ENCODE results near the gene PDZK1IP1. TPM values are rescaled to one million over a fixed set of nuclear protein-coding genes. Genes with fewer than 3 reads are reported as not detected.

PDZK1IP1 gene
- total and polyA plus RNA-seq, 5 donors from 2014 or later, result 0.94 TPM; not detected in 4

Other genes with a start within 250 kb of the PDZK1IP1 start
- gene CYP4A11, start 248.6 kb downstream of the PDZK1IP1 start, total RNA-seq, result not detected
- gene CYP4A11, start 248.6 kb downstream of the PDZK1IP1 start, polyA plus RNA-seq, result not detected
- gene CYP4X1, start 166.4 kb downstream of the PDZK1IP1 start, total RNA-seq, result not detected
- not detected for gene CYP4X1, start 166.4 kb downstream of the PDZK1IP1 start, polyA plus RNA-seq
- not detected for gene CYP4Z1, start 122.8 kb downstream of the PDZK1IP1 start, total RNA-seq
- gene CYP4Z1, start 122.8 kb downstream of the PDZK1IP1 start, polyA plus RNA-seq, result not detected
- gene CYP4A22, start 52.6 kb downstream of the PDZK1IP1 start, total RNA-seq, result not detected
- not detected for gene CYP4A22, start 52.6 kb downstream of the PDZK1IP1 start, polyA plus RNA-seq
- 4.4 TPM for gene TAL1, start 42.2 kb upstream of the PDZK1IP1 start, total RNA-seq
- not detected for gene TAL1, start 42.2 kb upstream of the PDZK1IP1 start, polyA plus RNA-seq
- gene STIL, start 124.1 kb upstream of the PDZK1IP1 start, total RNA-seq, result 5.1 TPM
- 1 to 10 TPM in 1 of 4 donors, under 1 TPM in 3; 0.64 to 1.8 (median 0.92) TPM for gene STIL, start 124.1 kb upstream of the PDZK1IP1 start, polyA plus RNA-seq
- gene CMPK1, start 143.8 kb upstream of the PDZK1IP1 start, total RNA-seq, result 94.4 TPM
- 100 to 1,000 TPM; 140 to 156 (median 148) TPM for gene CMPK1, start 143.8 kb upstream of the PDZK1IP1 start, polyA plus RNA-seq
- not detected for gene FOXE3, start 226.2 kb upstream of the PDZK1IP1 start, total RNA-seq
- not detected for gene FOXE3, start 226.2 kb upstream of the PDZK1IP1 start, polyA plus RNA-seq
- 0.74 TPM for gene FOXD2, start 248.0 kb upstream of the PDZK1IP1 start, total RNA-seq
- gene FOXD2, start 248.0 kb upstream of the PDZK1IP1 start, polyA plus RNA-seq, result under 1 TPM; 0.10 to 0.37 (median 0.20) TPM

All from CD4-positive, CD25-positive, alpha-beta regulatory T cell (primary cell).